IMR-90 (cell line): Measurements from ENCODE around the gene DCHS1.

Source experiments
- CHD1 ChIP-seq: IDR thresholded peaks from 2 replicates; pipeline ENCODE4 v1.6.1; 2012; ENCODE audit warnings: low read depth, low read length, improper control_type of control experiment
- FOS ChIP-seq: fragments of 150-350 bp; IDR thresholded peaks from 2 replicates; pipeline ENCODE4 v1.6.1; 2016; ENCODE audit warnings: low read depth, low read length
- MAZ ChIP-seq: IDR thresholded peaks from 2 replicates; pipeline ENCODE4 v1.6.1; 2012; ENCODE audit warnings: low read depth, mild to moderate bottlenecking, low read length, improper control_type of control experiment, moderate library complexity, borderline replicate concordance
- MXI1 ChIP-seq: IDR thresholded peaks from 2 replicates; pipeline ENCODE4 v1.6.1; 2012; ENCODE audit warnings: low read depth, mild to moderate bottlenecking, low read length, moderate library complexity, borderline replicate concordance
- RCOR1 ChIP-seq: IDR thresholded peaks from 2 replicates; pipeline ENCODE4 v1.6.1; 2012; ENCODE audit warnings: mild to moderate bottlenecking, low read length, improper control_type of control experiment; ENCODE audit not compliant: insufficient replicate concordance
- RFX5 ChIP-seq: IDR thresholded peaks from 2 replicates; pipeline ENCODE4 v1.8.0; 2012; ENCODE audit warnings: low read depth, mild to moderate bottlenecking, low read length, moderate library complexity
- SMC3 ChIP-seq: fragments of 150-350 bp; IDR thresholded peaks from 2 replicates; pipeline ENCODE4 v1.6.1; 2016; ENCODE audit warnings: low read depth, mild to moderate bottlenecking, antibody characterized with exemption, low read length, moderate library complexity
- TF ChIP-seq, protein P1 (sequence below): conservative IDR thresholded peaks from 2 replicates; pipeline ENCODE4 v1.5.1; 2012; ENCODE audit warnings: mild to moderate bottlenecking, low read depth, low read length, improper control_type of control experiment
- TF ChIP-seq, protein P2 (sequence below): fragments of 150-350 bp; IDR thresholded peaks from 2 replicates; pipeline ENCODE4 v1.6.1; 2017; ENCODE audit warnings: mild to moderate bottlenecking, antibody characterized with exemption, low read length, low read depth

DNA sequence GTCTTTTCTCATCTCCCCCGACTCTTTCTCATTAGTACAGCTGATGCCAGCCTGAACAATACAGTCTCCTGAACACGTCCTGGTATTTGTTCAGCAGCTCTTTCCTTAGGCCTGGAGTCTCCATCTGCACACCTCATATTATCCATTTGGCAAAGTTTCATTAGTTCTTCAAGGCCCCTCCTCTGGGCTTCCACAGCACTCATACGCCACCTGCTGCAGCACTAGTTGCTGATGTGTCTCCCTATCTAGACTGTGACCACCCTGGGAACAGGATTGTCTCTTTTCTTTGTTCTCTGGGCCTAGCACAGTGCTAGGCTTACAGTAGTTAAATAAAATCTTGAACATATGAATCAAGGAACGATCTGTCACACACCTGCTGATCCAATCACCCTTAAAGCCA, 17.2 kb downstream of the DCHS1 start:
- TF ChIP-seq SMC3 (no peak), CHD1 (no peak), RCOR1 (no peak), FOS (no peak), MXI1 (no peak), MAZ (no peak), RFX5 (no peak)
- TF ChIP-seq, protein P1, sequence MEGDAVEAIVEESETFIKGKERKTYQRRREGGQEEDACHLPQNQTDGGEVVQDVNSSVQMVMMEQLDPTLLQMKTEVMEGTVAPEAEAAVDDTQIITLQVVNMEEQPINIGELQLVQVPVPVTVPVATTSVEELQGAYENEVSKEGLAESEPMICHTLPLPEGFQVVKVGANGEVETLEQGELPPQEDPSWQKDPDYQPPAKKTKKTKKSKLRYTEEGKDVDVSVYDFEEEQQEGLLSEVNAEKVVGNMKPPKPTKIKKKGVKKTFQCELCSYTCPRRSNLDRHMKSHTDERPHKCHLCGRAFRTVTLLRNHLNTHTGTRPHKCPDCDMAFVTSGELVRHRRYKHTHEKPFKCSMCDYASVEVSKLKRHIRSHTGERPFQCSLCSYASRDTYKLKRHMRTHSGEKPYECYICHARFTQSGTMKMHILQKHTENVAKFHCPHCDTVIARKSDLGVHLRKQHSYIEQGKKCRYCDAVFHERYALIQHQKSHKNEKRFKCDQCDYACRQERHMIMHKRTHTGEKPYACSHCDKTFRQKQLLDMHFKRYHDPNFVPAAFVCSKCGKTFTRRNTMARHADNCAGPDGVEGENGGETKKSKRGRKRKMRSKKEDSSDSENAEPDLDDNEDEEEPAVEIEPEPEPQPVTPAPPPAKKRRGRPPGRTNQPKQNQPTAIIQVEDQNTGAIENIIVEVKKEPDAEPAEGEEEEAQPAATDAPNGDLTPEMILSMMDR: no peak
- TF ChIP-seq, protein P2, sequence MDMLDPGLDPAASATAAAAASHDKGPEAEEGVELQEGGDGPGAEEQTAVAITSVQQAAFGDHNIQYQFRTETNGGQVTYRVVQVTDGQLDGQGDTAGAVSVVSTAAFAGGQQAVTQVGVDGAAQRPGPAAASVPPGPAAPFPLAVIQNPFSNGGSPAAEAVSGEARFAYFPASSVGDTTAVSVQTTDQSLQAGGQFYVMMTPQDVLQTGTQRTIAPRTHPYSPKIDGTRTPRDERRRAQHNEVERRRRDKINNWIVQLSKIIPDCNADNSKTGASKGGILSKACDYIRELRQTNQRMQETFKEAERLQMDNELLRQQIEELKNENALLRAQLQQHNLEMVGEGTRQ: no peak
